ENCODE data around the gene DIO2.

Gene DIO2

DNA sequence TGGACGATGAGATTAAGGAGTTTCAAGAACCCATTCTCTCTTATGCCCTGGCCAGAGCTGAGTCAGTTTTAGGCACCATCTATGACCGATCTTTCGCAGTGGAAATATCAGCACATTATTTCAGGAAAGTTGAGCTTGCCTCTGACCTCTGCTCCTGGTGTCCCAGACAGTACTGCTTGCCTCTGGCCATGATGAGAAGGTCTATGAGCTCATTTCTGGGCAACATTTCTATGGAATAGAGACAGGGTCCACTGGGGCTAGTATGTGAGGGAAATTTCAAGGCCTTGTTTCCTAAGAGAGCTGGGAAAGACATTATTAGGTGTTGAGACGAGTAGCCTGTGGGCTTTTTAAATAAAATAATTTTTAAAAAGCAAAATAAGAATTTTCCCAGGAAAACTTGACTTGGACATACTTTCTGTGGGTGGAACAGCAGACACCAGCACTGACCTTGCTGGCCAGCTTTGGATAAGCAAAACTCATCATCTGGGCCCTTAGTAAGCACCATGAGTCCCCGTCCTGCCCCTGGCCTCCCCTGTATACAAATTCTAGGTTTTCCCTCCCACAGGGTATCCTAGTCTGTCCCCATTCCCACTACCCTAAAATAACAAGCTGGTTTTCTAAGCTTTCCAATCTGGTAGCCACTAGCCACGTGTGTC is 43.4 kb downstream of the DIO2 start:
- no peak for DNase-seq (ENCODE audit: low read depth in 2 of 2)

DNA sequence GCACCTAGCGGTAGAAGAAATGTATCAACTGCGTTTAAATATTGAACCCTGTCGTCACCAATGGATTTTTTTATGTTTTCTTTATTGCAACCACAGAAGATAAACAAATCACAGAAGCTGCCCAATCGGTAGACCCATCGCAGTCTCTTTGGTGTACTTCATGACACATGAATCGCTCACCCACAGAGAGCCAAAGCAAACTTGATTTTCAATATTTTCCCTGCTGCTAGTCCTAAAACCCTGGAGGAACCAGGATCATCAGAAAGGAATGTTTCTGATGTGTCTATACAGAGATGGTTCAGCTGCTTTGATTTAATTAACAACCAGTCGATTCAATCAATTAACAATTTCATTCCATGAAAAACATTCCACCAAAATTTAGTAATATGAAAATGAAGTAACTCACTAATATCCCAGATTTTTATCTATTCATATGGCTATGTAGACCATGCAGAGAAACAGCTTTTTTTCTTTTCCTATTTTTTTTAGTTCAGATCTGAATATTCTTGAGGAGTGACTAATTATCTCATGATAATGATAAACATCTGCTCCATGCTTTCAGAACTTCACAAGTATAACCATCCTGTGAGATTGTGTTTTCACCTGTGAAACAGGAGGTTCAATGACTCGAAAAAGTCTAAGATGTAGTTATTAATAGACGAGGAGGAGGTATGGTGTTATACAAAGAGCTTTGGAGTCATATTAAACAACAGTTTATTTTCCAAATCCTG is 46.1 kb downstream of the DIO2 start:
- no peak for DNase-seq (ENCODE audit: low read depth in 2 of 2)

DNA sequence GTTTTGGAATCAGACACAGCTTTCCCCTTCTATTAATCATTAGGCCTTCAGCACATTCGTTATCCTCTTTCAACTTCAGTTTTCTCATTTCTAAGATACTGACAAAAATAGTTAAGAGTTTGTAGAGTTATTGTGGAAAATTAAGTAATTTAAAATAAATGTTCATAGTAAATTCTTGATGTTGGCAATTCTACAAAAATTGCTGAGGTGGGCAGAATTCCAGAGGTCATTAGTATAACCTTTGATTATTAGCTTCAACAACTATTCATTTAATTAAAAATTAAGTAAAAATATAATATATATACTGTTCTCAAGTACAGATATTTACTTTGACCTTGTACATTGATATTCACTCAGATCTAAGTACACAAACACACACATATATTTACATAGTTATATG is 58.5 kb downstream of the DIO2 start:
- no peak for DNase-seq (ENCODE audit: low read depth in 2 of 2)

DNA sequence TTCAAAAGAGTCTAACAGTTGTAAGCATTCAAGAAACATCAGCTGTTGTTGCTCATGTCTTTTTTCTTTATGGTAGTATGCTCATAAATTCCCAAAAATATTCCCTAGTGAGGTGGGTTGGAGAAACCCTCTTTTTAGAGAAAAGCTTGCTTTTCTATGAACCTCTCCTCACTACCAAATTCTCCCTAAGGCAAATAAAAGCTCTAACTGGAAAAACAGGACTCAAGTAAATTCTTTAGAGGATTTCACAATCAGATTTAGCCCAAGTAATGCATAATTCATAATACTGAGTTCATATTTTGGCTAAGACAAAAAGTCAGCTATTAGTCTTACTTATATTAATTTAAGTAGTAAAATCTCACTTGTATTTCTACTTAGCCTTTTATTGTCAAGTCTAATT is 59.1 kb downstream of the DIO2 start:
- no peak for DNase-seq (ENCODE audit: low read depth in 2 of 2)

DNA sequence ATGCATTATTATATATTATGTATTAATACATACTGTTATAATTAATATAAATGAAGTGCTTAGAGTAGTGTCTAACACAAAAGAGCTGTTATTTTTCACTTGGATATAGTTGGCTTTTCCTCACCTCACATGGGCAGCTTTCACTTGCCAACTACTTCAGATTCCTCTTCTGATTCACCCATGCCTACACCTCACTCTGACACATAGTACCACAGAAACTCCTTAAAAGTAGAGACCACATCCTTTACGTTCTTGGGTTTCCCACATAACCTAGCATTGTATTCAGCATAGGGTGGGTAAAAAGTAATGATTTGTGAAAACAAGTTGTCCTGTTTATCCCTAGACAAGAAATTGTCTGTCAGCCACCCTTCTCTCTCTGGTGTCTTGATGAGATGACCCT is 61.0 kb downstream of the DIO2 start:
- DNase-seq (ENCODE audit: low read depth in 2 of 2), result no peak
